Mesenchymal stem cell (in vitro differentiated cells and primary cell): ENCODE data around the gene PITPNC1.

Source experiments
- DNase-seq: peaks from one replicate; pipeline ENCODE4 v3.0.0-alpha.2; 2013
- H2AFZ ChIP-seq: one replicate; pipeline ENCODE4 v1.6.1; 2013; ENCODE audit warnings: low read depth, mild to moderate bottlenecking, control low read depth, inconsistent platforms, low read length, moderate library complexity
- H2AK5ac ChIP-seq: 2 replicates; pipeline ENCODE4 v1.6.1; 2013; ENCODE audit warnings: low read length, moderate library complexity, mild to moderate bottlenecking, inconsistent platforms; ENCODE audit not compliant: severe bottlenecking
- H2BK120ac ChIP-seq: one replicate; pipeline ENCODE4 v1.6.1; 2013; ENCODE audit warnings: low read depth, mild to moderate bottlenecking, inconsistent platforms, low read length, moderate library complexity
- H2BK12ac ChIP-seq, 2 experiments: one replicate each; pipeline ENCODE4 v1.6.1; 2013; ENCODE audit warnings: inconsistent platforms in 2 of 2, low read length in 2 of 2, mild to moderate bottlenecking in 2 of 2, moderate library complexity in 2 of 2, control low read depth in 1 of 2
- H2BK15ac ChIP-seq: one replicate; pipeline ENCODE4 v1.6.1; 2013; ENCODE audit warnings: mild to moderate bottlenecking, low read depth, inconsistent platforms; ENCODE audit not compliant: poor library complexity, severe bottlenecking
- H2BK5ac ChIP-seq: 2 replicates; pipeline ENCODE4 v1.6.1; 2013; ENCODE audit warnings: low read depth, mild to moderate bottlenecking, low read length, control low read depth, inconsistent platforms; ENCODE audit not compliant: poor library complexity, severe bottlenecking
- H3K14ac ChIP-seq, 2 experiments: one replicate each; pipeline ENCODE4 v1.6.1; 2013; ENCODE audit warnings: inconsistent platforms in 2 of 2, low read length in 2 of 2, control low read depth in 1 of 2, mild to moderate bottlenecking in 1 of 2, moderate library complexity in 1 of 2
- H3K18ac ChIP-seq, 2 experiments: one replicate each; pipeline ENCODE4 v1.6.1; 2013; ENCODE audit warnings: inconsistent platforms in 2 of 2, low read length in 2 of 2, control low read depth in 1 of 2, low read depth in 1 of 2, mild to moderate bottlenecking in 1 of 2
- H3K23ac ChIP-seq, 2 experiments: one replicate each; pipeline ENCODE4 v1.6.1; 2013; ENCODE audit warnings: inconsistent platforms in 2 of 2, low read length in 2 of 2, mild to moderate bottlenecking in 2 of 2, moderate library complexity in 2 of 2, control low read depth in 1 of 2
- H3K27ac ChIP-seq: 2 replicates; pipeline ENCODE4 v1.5.1; 2013; ENCODE audit warnings: mild to moderate bottlenecking, moderate library complexity, low read length, control low read depth, inconsistent platforms; ENCODE audit not compliant: poor library complexity, severe bottlenecking
- H3K27me3 ChIP-seq, 2 experiments: 2 replicates each; pipeline versions ENCODE4 v1.6.1 to v1.7.0; 2013; ENCODE audit warnings: low read length in 2 of 2, mild to moderate bottlenecking in 2 of 2, moderate library complexity in 2 of 2, control low read depth in 1 of 2, inconsistent platforms in 1 of 2; ENCODE audit not compliant: control insufficient read depth in 1 of 2, insufficient read depth in 1 of 2
- H3K36me3 ChIP-seq, 2 experiments: 2 replicates each; pipeline versions ENCODE4 v1.6.1 to v1.7.0; 2013; ENCODE audit warnings: low read length in 2 of 2, control low read depth in 1 of 2, inconsistent platforms in 1 of 2, low read depth in 1 of 2, mild to moderate bottlenecking in 1 of 2; ENCODE audit not compliant: insufficient read depth in 2 of 2, control insufficient read depth in 1 of 2
- H3K4ac ChIP-seq, 2 experiments: one replicate each; pipeline ENCODE4 v1.6.1; 2013; ENCODE audit warnings: inconsistent platforms in 2 of 2, low read length in 2 of 2, mild to moderate bottlenecking in 2 of 2, moderate library complexity in 2 of 2, control low read depth in 1 of 2, low read depth in 1 of 2
- H3K4me1 ChIP-seq: 2 replicates; pipeline ENCODE4 v1.6.1; 2013; ENCODE audit warnings: low read depth, low read length, control low read depth; ENCODE audit not compliant: control insufficient read depth, insufficient read depth
- H3K4me2 ChIP-seq: 2 replicates; pipeline ENCODE4 v1.6.1; 2013; ENCODE audit warnings: low read length, mild to moderate bottlenecking, inconsistent platforms; ENCODE audit not compliant: poor library complexity, severe bottlenecking
- H3K4me3 ChIP-seq, 2 experiments: 2 replicates each; pipeline versions ENCODE4 v1.5.1 to v1.7.0; 2013; ENCODE audit warnings: low read length in 2 of 2, mild to moderate bottlenecking in 2 of 2, control low read depth in 1 of 2, low read depth in 1 of 2; ENCODE audit not compliant: insufficient read depth in 1 of 2
- H3K79me1 ChIP-seq: replicated peaks from 2 replicates; pipeline ENCODE4 v1.6.1; 2013; ENCODE audit warnings: mild to moderate bottlenecking, control low read depth, low read length, inconsistent platforms; ENCODE audit not compliant: poor library complexity, severe bottlenecking
- H3K9ac ChIP-seq: 2 replicates; pipeline ENCODE4 v1.7.0; 2013; ENCODE audit warnings: mild to moderate bottlenecking, low read length, moderate library complexity
- H3K9me3 ChIP-seq: 2 replicates; pipeline ENCODE4 v1.7.0; 2013; ENCODE audit warnings: mild to moderate bottlenecking, low read length; ENCODE audit not compliant: control insufficient read depth
- H4K8ac ChIP-seq: one replicate; pipeline ENCODE4 v1.6.1; 2013; ENCODE audit warnings: inconsistent platforms, mild to moderate bottlenecking, low read length, moderate library complexity
- H4K91ac ChIP-seq: one replicate; pipeline ENCODE4 v1.6.1; 2013; ENCODE audit warnings: mild to moderate bottlenecking, low read length, inconsistent platforms
- WGBS: methylation state at CpG from one replicate; pipeline ENCODE4 v1.1.7; 2013; ENCODE audit warnings: mixed read lengths; 5-methylcytosine and 5-hydroxymethylcytosine counted together

Gene PITPNC1

DNA sequence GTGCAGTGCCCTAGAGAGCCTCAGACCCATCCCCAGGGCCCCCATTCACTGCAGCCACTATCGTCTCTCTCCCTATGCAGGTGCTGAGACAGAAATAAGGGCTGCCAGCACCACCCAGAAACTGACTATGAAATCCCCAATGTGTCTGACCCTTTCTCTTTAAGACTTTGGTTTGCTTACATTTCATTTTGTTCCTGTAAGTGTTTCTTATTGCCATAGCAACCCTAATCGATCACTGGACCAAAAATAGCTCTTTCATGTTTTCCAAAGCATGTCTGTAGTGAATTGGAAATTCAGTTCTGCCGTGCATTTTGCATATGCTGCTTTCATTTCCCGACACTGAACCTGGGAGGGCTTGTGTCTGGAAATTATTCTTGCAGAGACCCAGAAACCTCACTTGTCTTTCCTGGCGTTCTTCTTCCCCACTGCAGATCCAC, 192.0 kb downstream of the PITPNC1 start:
- peaks cover 4% of the 10 kb centered on the region for H3K4me1 ChIP-seq

DNA sequence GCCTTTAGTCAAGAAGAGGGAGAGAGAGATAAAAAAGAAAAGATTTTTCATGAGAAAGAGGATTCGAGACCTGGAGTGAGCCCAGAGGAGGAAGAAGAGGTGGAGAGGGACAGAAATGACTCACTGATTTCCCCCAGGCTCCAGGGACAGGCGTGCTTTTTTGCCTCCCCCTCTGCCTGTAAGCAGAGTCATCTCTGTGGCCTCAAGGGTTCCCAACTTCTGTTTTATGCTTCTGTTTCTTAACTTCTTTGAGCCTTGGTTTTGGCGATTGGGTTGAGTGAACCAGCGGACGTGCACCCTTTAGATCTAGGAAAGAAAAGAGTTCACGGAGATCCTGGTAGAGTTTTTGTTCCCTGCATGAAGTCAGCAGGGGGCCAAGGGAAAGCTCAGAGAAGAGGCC, 192.8 kb downstream of the PITPNC1 start:
- no peak overlapping the region for H2AK5ac ChIP-seq
- H4K91ac ChIP-seq: no peak overlapping the region
- H3K27ac ChIP-seq: no peak overlapping the region
- 85% methylated on average over 6 of the region's 6 CpGs for WGBS
- H3K4me2 ChIP-seq: no peak overlapping the region
- H2BK120ac ChIP-seq: no peak overlapping the region
- no peak overlapping the region for H2BK12ac ChIP-seq
- H3K23ac ChIP-seq: no peak overlapping the region
- no peak overlapping the region for H4K8ac ChIP-seq
- no peaks in the 10 kb centered on the region for H3K36me3 ChIP-seq
- H3K27me3 ChIP-seq: peaks cover 0 to 3% of the 10 kb centered on the region in 2 experiments
- no peak overlapping the region for H2AFZ ChIP-seq
- peaks cover 3% of the 10 kb centered on the region for H3K79me1 ChIP-seq
- no peak overlapping the region for H2BK15ac ChIP-seq
- H3K14ac ChIP-seq: no peak overlapping the region
- H2BK5ac ChIP-seq: no peak overlapping the region
- H3K4ac ChIP-seq: no peak overlapping the region
- no peak overlapping the region for H3K4me3 ChIP-seq
- no peaks in the 10 kb centered on the region for H3K9me3 ChIP-seq
- no peak overlapping the region for H3K18ac ChIP-seq
- no peak overlapping the region for H3K9ac ChIP-seq
- DNase-seq: no peak
- H3K4me1 ChIP-seq: peaks cover 8% of the 10 kb centered on the region

More for the DNA sequence above, 192.0 kb downstream of the PITPNC1 start:
- Histone ChIP-seq H2AFZ (no peak overlapping the region), H3K36me3 (no peaks in the 10 kb centered on the region), H2BK15ac (no peak overlapping the region), H3K4me3 (no peak overlapping the region), H3K18ac (no peak overlapping the region), H3K27ac (no peak overlapping the region), H4K91ac (no peak overlapping the region), H3K4ac (no peak overlapping the region), H2BK12ac (no peak overlapping the region), H3K4me2 (no peak overlapping the region), H3K27me3 (peaks cover 0 to 3% of the 10 kb centered on the region in 2 experiments), H3K9ac (no peak overlapping the region), H2BK5ac (no peak overlapping the region), H2AK5ac (no peak overlapping the region), H3K14ac (no peak overlapping the region), H3K23ac (no peak overlapping the region), H2BK120ac (no peak overlapping the region), H3K79me1 (peaks cover 3% of the 10 kb centered on the region), H4K8ac (no peak overlapping the region), H3K9me3 (no peaks in the 10 kb centered on the region)
- no peak for DNase-seq
- WGBS: 88% methylated on average over 5 of the region's 5 CpGs

DNA sequence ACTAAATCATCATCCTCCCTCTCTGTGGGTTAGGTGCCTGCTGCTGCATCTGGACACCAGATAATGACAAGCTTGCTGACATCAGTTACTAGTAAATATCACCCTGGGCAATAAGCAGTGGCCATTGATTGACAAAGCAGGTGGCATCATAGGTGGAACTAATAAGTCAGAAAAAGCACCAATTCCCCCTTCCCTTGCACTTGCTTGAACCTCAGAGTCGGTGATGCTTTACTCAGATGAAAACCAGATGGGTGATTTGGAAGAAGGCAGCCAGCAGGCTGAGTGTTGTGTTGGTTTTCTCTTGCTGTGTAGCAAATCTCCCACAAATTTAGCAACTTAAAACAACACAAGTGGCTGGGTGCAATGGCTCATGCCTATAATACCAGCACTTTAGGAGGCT, 193.7 kb downstream of the PITPNC1 start:
- Histone ChIP-seq H3K4me1 (peaks cover 14% of the 10 kb centered on the region), H3K9me3 (no peaks in the 10 kb centered on the region), H4K91ac (no peak overlapping the region), H3K18ac (no peak overlapping the region), H3K4ac (no peak overlapping the region), H3K4me2 (no peak overlapping the region), H3K9ac (no peak overlapping the region), H3K4me3 (no peak overlapping the region), H3K79me1 (peaks cover 3% of the 10 kb centered on the region), H3K27me3 (peaks cover 0 to 3% of the 10 kb centered on the region in 2 experiments), H2BK15ac (no peak overlapping the region), H2BK12ac (no peak overlapping the region), H3K23ac (no peak overlapping the region), H2BK5ac (no peak overlapping the region), H3K14ac (no peak overlapping the region), H2AFZ (no peak overlapping the region), H2AK5ac (no peak overlapping the region), H3K27ac (no peak overlapping the region), H4K8ac (no peak overlapping the region), H3K36me3 (no peaks in the 10 kb centered on the region), H2BK120ac (no peak overlapping the region)
- DNase-seq: no peak
- WGBS: no CpG with 5 or more reads among the region's 1 CpG

- H3K4me2 ChIP-seq: no peak overlapping the region
- H3K27me3 ChIP-seq: peaks cover 0 to 3% of the 10 kb centered on the region in 2 experiments
- peaks cover 3% of the 10 kb centered on the region for H3K79me1 ChIP-seq
- H3K4ac ChIP-seq: no peak overlapping the region
- no peaks in the 10 kb centered on the region for H3K36me3 ChIP-seq
- 87% methylated on average over 6 of the region's 6 CpGs for WGBS
- no peak overlapping the region for H2AFZ ChIP-seq
- H4K8ac ChIP-seq: no peak overlapping the region
- peak overlapping the region; percentile 40 for H2AK5ac ChIP-seq
- no peak overlapping the region for H2BK5ac ChIP-seq
- peaks cover 19% of the 10 kb centered on the region for H3K4me1 ChIP-seq
- no peak overlapping the region for H3K4me3 ChIP-seq
- H3K18ac ChIP-seq: no peak overlapping the region
- H3K23ac ChIP-seq: no peak overlapping the region
- H4K91ac ChIP-seq: no peak overlapping the region
- H2BK12ac ChIP-seq: no peak overlapping the region
- no peak overlapping the region for H2BK15ac ChIP-seq
- H3K27ac ChIP-seq: no peak overlapping the region
- DNase-seq: no peak
- H3K9ac ChIP-seq: no peak overlapping the region
- no peak overlapping the region for H2BK120ac ChIP-seq
- H3K14ac ChIP-seq: no peak overlapping the region
- no peaks in the 10 kb centered on the region for H3K9me3 ChIP-seq
Measured at GRCh38 chr17:67571478-67571877, 194.4 kb downstream of the PITPNC1 start.
